ENCODE measurements around the gene PRKCA. TPM values are rescaled to one million over a fixed set of nuclear protein-coding genes. Genes with fewer than 3 reads are reported as not detected.

PRKCA gene
- total and polyA plus RNA-seq, 9 of the 15 experiments (the other 6 are each of a cell fraction or from before 2014, with no cell fraction given): 3.2 to 33.0 (median 17.8) TPM

GRCh38 chr17:66541461-66542128, 239.2 kb downstream of the PRKCA start (continued):
- TF ChIP-seq ZNF778 (CRISPR knock-in tag; IDR thresholded peaks at IDR 0.05): no peak
- no peak for TF ChIP-seq PHTF2 (CRISPR knock-in tag; IDR thresholded peaks at IDR 0.05)
- no peak for TF ChIP-seq MCM7 (IDR thresholded peaks at IDR 0.05)
- no peak for TF ChIP-seq HNRNPK (IDR thresholded peaks at IDR 0.05; ENCODE audit: low read depth, low read length, poor library complexity, severe bottlenecking)
- no peak for TF ChIP-seq NR3C1 (CRISPR knock-in tag; IDR thresholded peaks at IDR 0.05)
- no peak for TF ChIP-seq LEF1 (IDR thresholded peaks at IDR 0.05)
- TF ChIP-seq ARID1B (IDR thresholded peaks at IDR 0.05): peak; percentile 53; the same call in 1 of the 2 replicates
- no peak for TF ChIP-seq ZBTB26 (CRISPR knock-in tag; IDR thresholded peaks at IDR 0.05)
- TF ChIP-seq SMARCC2 (IDR thresholded peaks at IDR 0.05; ENCODE audit: low read depth): no peak
- TF ChIP-seq MLLT1 (IDR thresholded peaks at IDR 0.05): peak in 1 of 2 experiments; percentile 58; a peak in 1 of 4 replicates
- TF ChIP-seq ARNT (IDR thresholded peaks at IDR 0.05): no peak
- TF ChIP-seq U2AF1 (optimal IDR thresholded peaks at IDR 0.05; ENCODE audit: low read depth, low read length): no peak
- TF ChIP-seq RBM34 (IDR thresholded peaks at IDR 0.05; ENCODE audit: borderline replicate concordance, insufficient read depth, low read length): no peak
- TF ChIP-seq ZBTB8A (IDR thresholded peaks at IDR 0.05; ENCODE audit: partially characterized antibody): no peak
- no peak for TF ChIP-seq TARDBP (IDR thresholded peaks at IDR 0.05)
- no peak for TF ChIP-seq ASH1L (IDR thresholded peaks at IDR 0.05; ENCODE audit: borderline replicate concordance, low read depth, partially characterized antibody)
- peak; percentile 74; the same call in 1 of the 2 replicates for TF ChIP-seq POLR2AphosphoS5 (IDR thresholded peaks at IDR 0.05; ENCODE audit: control insufficient read depth, insufficient read depth, low read depth, low read length)
- TF ChIP-seq CBX3 (IDR thresholded peaks at IDR 0.05; ENCODE audit: borderline replicate concordance in 1 of 2, low read length in 2 of 2): no peak
- peak; percentile 81 for TF ChIP-seq LCOR (CRISPR knock-in tag; IDR thresholded peaks at IDR 0.05)
- TF ChIP-seq MBD2 (IDR thresholded peaks at IDR 0.05; ENCODE audit: borderline replicate concordance, low read depth): no peak
- peak; percentile 79 for TF ChIP-seq TCF3 (CRISPR knock-in tag; IDR thresholded peaks at IDR 0.05)
- no peak for TF ChIP-seq GTF3C2 (IDR thresholded peaks at IDR 0.05; ENCODE audit: borderline replicate concordance, extremely low read depth, insufficient read length)
- no peak for TF ChIP-seq NR2F6 (CRISPR knock-in tag; IDR thresholded peaks at IDR 0.05)
- TF ChIP-seq ZNF561 (CRISPR knock-in tag; conservative IDR thresholded peaks at IDR 0.05): no peak
- TF ChIP-seq MAX (CRISPR knock-in tag; IDR thresholded peaks at IDR 0.05): peak; percentile 30; the same call in 1 of the 2 replicates

Measured in K562 (cell line).